GM19328 (cell line): Measurements from ENCODE around the gene VEPH1.

ENCODE experiments used
- ATAC-seq: cut with Tn5 transposase; IDR thresholded peaks from one replicate; pipeline ENCODE4 v1.9.1; 2021; ENCODE audit warnings: mild to moderate bottlenecking, moderate library complexity; ENCODE audit not compliant: unreplicated experiment

VEPH1 gene

GRCh38 chr3:157233923-157234322 is 269.3 kb downstream of the VEPH1 start:
- no peak for ATAC-seq

DNA sequence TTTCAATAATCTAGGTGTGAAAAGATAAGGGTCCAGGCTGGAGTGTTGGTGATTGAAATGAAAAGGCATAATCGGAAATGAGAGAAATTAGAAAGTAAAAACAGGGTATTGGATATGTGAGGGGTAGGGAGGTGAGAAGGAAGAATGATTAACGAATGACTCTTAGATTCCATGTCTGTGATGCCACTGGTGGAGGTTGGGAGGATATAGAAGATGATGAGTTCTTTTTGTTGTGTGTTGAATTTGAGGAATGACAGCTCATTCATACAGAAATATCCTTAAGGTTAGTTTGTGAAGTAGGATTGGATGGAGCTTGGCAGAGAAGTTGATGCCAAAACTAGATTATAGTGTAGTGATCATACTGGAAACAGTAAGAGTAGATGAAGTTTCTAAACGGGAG is 271.1 kb downstream of the VEPH1 start:
- no peak for ATAC-seq

DNA sequence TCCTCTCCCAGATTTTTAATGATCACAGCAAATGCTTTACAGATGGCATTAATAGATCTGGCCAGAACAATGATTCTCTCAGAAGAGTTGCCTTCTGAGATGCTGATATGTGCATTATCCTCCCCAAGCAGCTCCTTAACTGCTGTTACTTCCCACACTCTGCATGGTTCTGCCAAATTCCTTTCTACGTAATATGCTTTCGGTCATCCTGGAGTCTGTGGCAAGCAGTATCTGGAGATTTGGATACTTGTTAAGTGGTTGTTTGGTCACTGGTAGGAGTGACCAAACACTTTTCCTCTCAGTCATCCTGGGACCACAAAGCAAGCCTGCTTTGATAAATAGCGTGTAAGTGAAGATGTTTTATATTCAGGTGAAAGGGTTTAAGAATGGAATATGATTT is 272.1 kb downstream of the VEPH1 start:
- no peak for ATAC-seq

- ATAC-seq = no peak
Observed at GRCh38 chr3:157226173-157226847, 276.9 kb downstream of the VEPH1 start.

GRCh38 chr3:157225001-157225400 is 278.2 kb downstream of the VEPH1 start:
- no peak for ATAC-seq

DNA sequence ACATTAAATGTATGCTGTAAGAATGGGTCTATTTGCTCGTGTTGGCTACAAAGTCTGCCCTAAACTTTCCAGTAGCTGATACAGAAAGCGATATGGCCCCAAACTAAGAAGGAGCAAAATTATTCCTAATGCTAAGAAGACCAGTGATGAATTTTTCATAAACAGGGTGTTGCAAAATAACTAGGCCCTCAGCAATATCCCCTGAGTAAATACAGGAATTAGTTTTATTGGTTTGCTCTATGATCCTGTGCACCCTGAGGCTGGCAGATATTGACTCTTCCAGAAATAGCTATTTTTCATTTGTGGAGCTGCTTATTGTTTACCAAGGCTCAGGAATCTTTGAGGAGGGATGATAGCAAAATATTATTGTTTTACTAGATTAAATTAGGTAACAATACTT is 282.3 kb downstream of the VEPH1 start:
- no peak for ATAC-seq

- no peak for ATAC-seq
Observed at GRCh38 chr3:157220211-157220610, 283.0 kb downstream of the VEPH1 start.

DNA sequence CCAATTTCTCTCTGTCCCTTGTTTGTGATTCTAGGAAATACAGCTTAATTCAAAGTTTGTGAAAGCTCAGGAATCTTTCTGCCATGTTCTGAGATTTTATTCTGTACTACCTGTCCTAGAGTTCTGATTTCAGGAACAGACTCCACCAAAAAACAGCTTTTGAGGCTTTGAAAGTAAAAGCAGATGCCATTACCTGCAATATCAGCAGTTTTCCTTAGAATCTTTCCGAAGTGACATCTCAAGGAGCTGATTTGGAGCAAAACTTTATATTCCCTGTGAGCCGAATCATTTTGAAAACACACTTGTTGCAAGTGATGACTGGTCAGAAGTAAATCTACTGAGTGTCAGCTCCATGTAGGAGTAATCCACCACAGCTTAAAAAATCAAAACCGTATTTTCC is 284.0 kb downstream of the VEPH1 start:
- ATAC-seq = no peak
